Type B pancreatic cell (in vitro differentiated cells): Measurements from ENCODE around the gene CDK6. TPM values are rescaled to one million over a fixed set of nuclear protein-coding genes. Genes with fewer than 3 reads are reported as not detected.

Source experiments
- DNase-seq: peaks from one replicate; pipeline ENCODE4 v3.0.0; 2021; ENCODE audit warnings: mixed read lengths; ENCODE audit not compliant: unreplicated experiment; ENCODE audit errors: extremely low spot score
- H3K27ac Mint-ChIP-seq: 2 replicates; pipeline ENCODE4 v1.8.0; 2021; ENCODE audit warnings: mild to moderate bottlenecking, mixed read lengths
- H3K27me3 Mint-ChIP-seq: 2 replicates; pipeline ENCODE4 v1.8.0; 2021; ENCODE audit warnings: mixed read lengths
- H3K36me3 Mint-ChIP-seq: 2 replicates; pipeline ENCODE4 v1.8.0; 2021; ENCODE audit warnings: mixed read lengths
- H3K4me1 Mint-ChIP-seq: one replicate; pipeline ENCODE4 v1.8.0; 2021; ENCODE audit warnings: mixed read lengths; ENCODE audit not compliant: unreplicated experiment
- H3K4me3 Mint-ChIP-seq: 2 replicates; pipeline ENCODE4 v1.8.0; 2021; ENCODE audit warnings: mild to moderate bottlenecking, mixed read lengths
- H3K9me3 Mint-ChIP-seq: 2 replicates; pipeline ENCODE4 v1.8.0; 2021; ENCODE audit warnings: mixed read lengths
- CTCF ChIP-seq: fragments of 200-600 bp; sonication (generic); conservative IDR thresholded peaks from 2 replicates; pipeline ENCODE4 v1.5.0; 2021; ENCODE audit warnings: antibody characterized with exemption, mild to moderate bottlenecking
- total RNA-seq: library from RNA; stranded (reverse); gene quantifications from 2 replicates; pipeline ENCODE4 v1.2.1, GENCODE V29; 2021; ENCODE audit warnings: low replicate concordance

Gene CDK6
- total RNA-seq, 1 donor from 2014 or later, result 68.5 TPM

GRCh38 chr7:92788559-92789183 is 47.7 kb downstream of the CDK6 start:
- peaks cover 31% of the 10 kb centered on the region for H3K36me3 Mint-ChIP-seq
- H3K4me1 Mint-ChIP-seq, result peaks cover 2% of the 10 kb centered on the region
- DNase-seq, result no peak
- H3K9me3 Mint-ChIP-seq, result peaks cover 16% of the 10 kb centered on the region
- H3K4me3 Mint-ChIP-seq, result no peak overlapping the region
- TF ChIP-seq CTCF, result no peak
- no peaks in the 10 kb centered on the region for H3K27me3 Mint-ChIP-seq
- no peak overlapping the region for H3K27ac Mint-ChIP-seq

GRCh38 chr7:92785923-92786322 is 50.5 kb downstream of the CDK6 start:
- no peak for DNase-seq
- Mint-ChIP-seq H3K36me3 (peaks cover 34% of the 10 kb centered on the region), H3K27me3 (no peaks in the 10 kb centered on the region), H3K4me1 (peaks cover 20% of the 10 kb centered on the region), H3K27ac (no peak overlapping the region), H3K4me3 (no peak overlapping the region), H3K9me3 (peaks cover 10% of the 10 kb centered on the region)
- no peak for TF ChIP-seq CTCF

GRCh38 chr7:92784935-92785334 is 51.4 kb downstream of the CDK6 start:
- Mint-ChIP-seq H3K4me1 (peaks cover 20% of the 10 kb centered on the region), H3K4me3 (no peak overlapping the region), H3K36me3 (peaks cover 26% of the 10 kb centered on the region), H3K27ac (no peak overlapping the region), H3K27me3 (no peaks in the 10 kb centered on the region), H3K9me3 (peaks cover 7% of the 10 kb centered on the region)
- no peak for TF ChIP-seq CTCF
- DNase-seq, result no peak

- H3K4me1 Mint-ChIP-seq, result peaks cover 20% of the 10 kb centered on the region
- H3K4me3 Mint-ChIP-seq, result no peak overlapping the region
- no peaks in the 10 kb centered on the region for H3K27me3 Mint-ChIP-seq
- no peak for TF ChIP-seq CTCF
- peaks cover 3% of the 10 kb centered on the region for H3K9me3 Mint-ChIP-seq
- no peak overlapping the region for H3K27ac Mint-ChIP-seq
- DNase-seq, result no peak
- peaks cover 20% of the 10 kb centered on the region for H3K36me3 Mint-ChIP-seq
Measured at GRCh38 chr7:92783260-92784201, 52.8 kb downstream of the CDK6 start.

GRCh38 chr7:92782855-92783254 is 53.5 kb downstream of the CDK6 start:
- DNase-seq, result no peak
- TF ChIP-seq CTCF, result no peak
- no peaks in the 10 kb centered on the region for H3K9me3 Mint-ChIP-seq
- H3K27me3 Mint-ChIP-seq, result no peaks in the 10 kb centered on the region
- no peak overlapping the region for H3K4me3 Mint-ChIP-seq
- no peak overlapping the region for H3K27ac Mint-ChIP-seq
- peaks cover 20% of the 10 kb centered on the region for H3K4me1 Mint-ChIP-seq
- H3K36me3 Mint-ChIP-seq, result peaks cover 18% of the 10 kb centered on the region
